K562 (cell line): ENCODE measurements around the gene WNT7A. TPM values are rescaled to one million over a fixed set of nuclear protein-coding genes. Genes with fewer than 3 reads are reported as not detected.

ENCODE experiments used
- ATAC-seq: fragments of 200-7000 bp; cut with Tn5 transposase; 3 replicates; pipeline ENCODE4 v1.9.1; 2020; ENCODE audit warnings: moderate library complexity
- BruUV-seq: library from RNA; stranded (reverse); fragments of 400-500 nt; replicated peaks from 2 replicates; lab custom pipeline; 2021; lab: Mats Ljungman, UMichigan
- CTCF ChIA-PET: fragments of 300-600 bp; formaldehyde crosslinking; extraction: SDS; loops from one replicate; lab custom pipeline; 2021; ENCODE audit warnings: low intra/inter-chr PET ratio; lab: Yijun Ruan, JAX
- POLR2A ChIA-PET: fragments of 300-600, 350-650 bp; sonication (Branson Sonifier 250); formaldehyde crosslinking; extraction: SDS; loops from one replicate; lab custom pipeline; 2021; ENCODE audit warnings: antibody characterized with exemption, inconsistent platforms; lab: Yijun Ruan, JAX
- DNase-seq, 4 experiments: peaks; one replicate each; pipeline versions ENCODE4 v3.0.0 to v3.0.0-alpha.2; 2011 to 2018; ENCODE audit warnings: low spot score in 3 of 4, mixed read lengths in 3 of 4; ENCODE audit errors: extremely low read depth in 1 of 4
- FAIRE-seq: peaks from 2 replicates; lab custom pipeline; 2011; peaks lifted over from hg19 to GRCh38; lab: Jason Lieb, UNC
- H2AFZ ChIP-seq: 2 replicates; pipeline ENCODE4 v1.6.0; 2011; ENCODE audit warnings: low read depth, low read length, control low read depth, inconsistent platforms
- H3K27ac ChIP-seq: fragments of 200-600 bp; 3 replicates; pipeline ENCODE4 v1.8.0; 2011; ENCODE audit warnings: low read depth, mild to moderate bottlenecking, control low read depth, inconsistent platforms, low read length, moderate library complexity, mixed read lengths; ENCODE audit errors: extremely low read depth
- H3K27me3 ChIP-seq, 2 experiments: fragments of 300-600 bp in 1 of 2; 2 replicates in 1 of 2; 3 replicates in 1 of 2; pipeline versions ENCODE4 v1.6.0 to v1.8.0; 2011; ENCODE audit warnings: inconsistent platforms in 2 of 2, low read length in 2 of 2, mild to moderate bottlenecking in 1 of 2, mixed read lengths in 1 of 2, moderate library complexity in 1 of 2; ENCODE audit not compliant: control insufficient read depth in 2 of 2, insufficient read depth in 2 of 2
- H3K36me3 ChIP-seq: fragments of 300-600 bp; 3 replicates; pipeline ENCODE4 v1.8.0; 2011; ENCODE audit warnings: mild to moderate bottlenecking, low read length, inconsistent platforms; ENCODE audit not compliant: control insufficient read depth, insufficient read depth
- H3K4me1 ChIP-seq, 2 experiments: fragments of 200-600 bp in 1 of 2; replicated peaks in 1 of 2; 2 replicates in 1 of 2; 3 replicates in 1 of 2; pipeline versions ENCODE4 v1.5.1 to v1.8.0; 2011; ENCODE audit warnings: inconsistent platforms in 2 of 2, low read length in 2 of 2, mild to moderate bottlenecking in 1 of 2, mixed read lengths in 1 of 2, moderate library complexity in 1 of 2; ENCODE audit not compliant: control insufficient read depth in 2 of 2, insufficient read depth in 2 of 2
- H3K4me2 ChIP-seq: 2 replicates; pipeline ENCODE4 v1.6.1; 2011; ENCODE audit warnings: low read length, control low read depth, inconsistent platforms, mixed read lengths; ENCODE audit not compliant: insufficient read depth
- H3K4me3 ChIP-seq: fragments of 200-600 bp; sonication (generic), shearing (Covaris generic); 2 replicates; pipeline ENCODE4 v1.5.1; 2016; ENCODE audit warnings: control low read depth, inconsistent platforms
- H3K79me2 ChIP-seq: fragments of 200-600 bp; 3 replicates; pipeline ENCODE4 v1.8.0; 2011; ENCODE audit warnings: low read length, inconsistent platforms; ENCODE audit not compliant: control insufficient read depth, insufficient read depth
- H3K9ac ChIP-seq, 2 experiments: 2 replicates each; pipeline versions ENCODE4 v1.6.0 to v1.6.1; 2011; ENCODE audit warnings: low read depth in 2 of 2, low read length in 2 of 2, control low read depth in 1 of 2, inconsistent platforms in 1 of 2, mild to moderate bottlenecking in 1 of 2, mixed read lengths in 1 of 2; ENCODE audit not compliant: insufficient read depth in 1 of 2
- H3K9me1 ChIP-seq: one replicate; pipeline ENCODE4 v1.6.0; 2011; ENCODE audit warnings: inconsistent platforms, mild to moderate bottlenecking, low read length, moderate library complexity; ENCODE audit not compliant: control insufficient read depth, insufficient read depth
- H3K9me3 ChIP-seq: replicated peaks from 2 replicates; pipeline ENCODE4 v1.5.1; 2011; ENCODE audit warnings: low read depth, low read length, inconsistent platforms; ENCODE audit not compliant: control insufficient read depth, insufficient read depth
- H4K20me1 ChIP-seq: replicated peaks from 2 replicates; pipeline ENCODE4 v1.6.1; 2011; ENCODE audit warnings: low read length, inconsistent platforms, mixed read lengths; ENCODE audit not compliant: control insufficient read depth, insufficient read depth
- ADNP ChIP-seq: fragments of 200-800 bp; sonication (Bioruptor generic); IDR thresholded peaks from 2 replicates; pipeline ENCODE4 v1.6.1; 2016; ENCODE audit warnings: missing genetic modification characterization, missing compliant biosample characterization
- CBX5 ChIP-seq: IDR thresholded peaks from 2 replicates; pipeline ENCODE4 v1.6.1; 2014; ENCODE audit warnings: low read depth, borderline replicate concordance
- ELF1 ChIP-seq: fragments of 200-800 bp; sonication (Bioruptor generic); IDR thresholded peaks from 2 replicates; pipeline ENCODE4 v1.6.1; 2016; ENCODE audit warnings: missing genetic modification characterization, missing compliant biosample characterization
- ESRRB ChIP-seq: fragments of 250-450 bp; sonication (Bioruptor Pico); IDR thresholded peaks from 2 replicates; pipeline ENCODE4 v1.5.0; 2020; ENCODE audit warnings: mild to moderate bottlenecking, moderate library complexity, borderline replicate concordance
- HMG20B ChIP-seq: fragments of 250-450 bp; sonication (Bioruptor Pico); IDR thresholded peaks from 2 replicates; pipeline ENCODE4 v1.5.0; 2021; ENCODE audit warnings: mild to moderate bottlenecking
- KDM1A ChIP-seq, 2 experiments: fragments of 450-650 bp; IDR thresholded peaks; 2 replicates each; pipeline ENCODE4 v1.6.1; 2016; ENCODE audit warnings: mild to moderate bottlenecking in 2 of 2
- MED1 ChIP-seq: sonication (generic); formaldehyde crosslinking; IDR thresholded peaks from 2 replicates; pipeline ENCODE4 v1.8.1; 2023; ENCODE audit warnings: missing genetic modification reagents, borderline replicate concordance
- MTA3 ChIP-seq: fragments of 450-650 bp; formaldehyde crosslinking; IDR thresholded peaks from 2 replicates; pipeline ENCODE4 v1.6.1; 2017; ENCODE audit warnings: mild to moderate bottlenecking, borderline replicate concordance
- POLR2G ChIP-seq: fragments of 200-400 bp; formaldehyde crosslinking; IDR thresholded peaks from 2 replicates; pipeline ENCODE4 v1.6.1; 2017; ENCODE audit warnings: low read depth, mild to moderate bottlenecking, antibody characterized with exemption, low read length, moderate library complexity
- RBM15 ChIP-seq: fragments of 200-400 bp; formaldehyde crosslinking; IDR thresholded peaks from 2 replicates; pipeline ENCODE4 v1.6.1; 2018; ENCODE audit warnings: mild to moderate bottlenecking, low read length, moderate library complexity; ENCODE audit not compliant: insufficient read depth
- SMARCC2 ChIP-seq: fragments of 450-650 bp; IDR thresholded peaks from 2 replicates; pipeline ENCODE4 v1.6.1; 2017; ENCODE audit warnings: antibody characterized with exemption, moderate library complexity, mild to moderate bottlenecking, low read depth
- TARDBP ChIP-seq: fragments of 450-650 bp; IDR thresholded peaks from 2 replicates; pipeline ENCODE4 v1.6.1; 2016
- TBP ChIP-seq: optimal IDR thresholded peaks from 2 replicates; pipeline ENCODE3; 2011; ENCODE audit warnings: low read depth, low read length, improper control_type of control experiment
- TGIF2 ChIP-seq: sonication (generic); formaldehyde crosslinking; IDR thresholded peaks from 2 replicates; pipeline ENCODE4 v1.8.1; 2022; ENCODE audit warnings: mild to moderate bottlenecking, missing genetic modification reagents, moderate library complexity
- ZFP1 ChIP-seq: fragments of 450-650 bp; formaldehyde crosslinking; IDR thresholded peaks from 2 replicates; pipeline ENCODE4 v1.4.0; 2020; ENCODE audit warnings: mild to moderate bottlenecking, mixed read lengths
- ZNF253 ChIP-seq: fragments of 250-450 bp; sonication (Bioruptor Pico); conservative IDR thresholded peaks from 2 replicates; pipeline ENCODE4 v1.6.1; 2021; ENCODE audit warnings: mild to moderate bottlenecking
- ZNF766 ChIP-seq: fragments of 200-800 bp; sonication (Bioruptor generic); conservative IDR thresholded peaks from 2 replicates; pipeline ENCODE4 v1.6.1; 2016; ENCODE audit warnings: missing genetic modification characterization, missing compliant biosample characterization
- ZSCAN32 ChIP-seq: fragments of 450-650 bp; formaldehyde crosslinking; IDR thresholded peaks from 2 replicates; pipeline ENCODE4 v1.4.0; 2020; ENCODE audit warnings: mild to moderate bottlenecking, moderate library complexity
- WGBS: fragments of 100-300 bp; shearing (Covaris generic); methylation state at CpG from one replicate; pipeline ENCODE4 v1.1.6; 2016; ENCODE audit warnings: low coverage, mixed read lengths; ENCODE audit not compliant: insufficient coverage; ENCODE audit errors: missing lambda C conversion rate; 5-methylcytosine and 5-hydroxymethylcytosine counted together
- in situ Hi-C: fragments of 300-500 bp; cut with MboI; formaldehyde crosslinking; loops from 4 replicates; pipeline ENCODE4 v1.15.0; 2018; ENCODE audit warnings: inconsistent platforms, mixed read lengths
- intact Hi-C: fragments of 100-400 bp; cut with micrococcal nuclease; formaldehyde crosslinking; loops from 2 replicates; pipeline ENCODE4 v1.14.2; 2022
- polyA plus RNA-seq, 8 experiments: library from polyadenylated mRNA; depleted of rRNA in 4 of 8; stranded (reverse) in 5 of 8; unstranded in 3 of 8; fragments of >200 nt; fragmentation: Nextera tagmentation in 2 of 8; fragmentation: Illumina TruSeq in 1 of 8; extraction: Ambion mirVana in 2 of 8; extraction: Trizol in 1 of 8; gene quantifications; 2 replicates each; pipeline versions ENCODE4 v1.2.1 to v1.2.3, GENCODE V29; 2011 to 2014; ENCODE audit warnings: inconsistent platforms in 1 of 8, missing spikeins in 1 of 8
- total RNA-seq, 7 experiments: library from RNA; depleted of rRNA in 6 of 7; stranded (reverse); fragments of >200 nt in 6 of 7; fragmentation: Illumina TruSeq in 2 of 7; extraction: Trizol in 2 of 7; gene quantifications; 2 replicates each; pipeline versions ENCODE4 v1.2.1 to v1.2.3, GENCODE V29; 2011 to 2021; ENCODE audit warnings: low replicate concordance in 1 of 7
- TF ChIP-seq, protein P1 (sequence below): sonication (generic); formaldehyde crosslinking; IDR thresholded peaks from 2 replicates; pipeline ENCODE4 v1.8.1; 2023; ENCODE audit warnings: missing genetic modification reagents, mild to moderate bottlenecking, borderline replicate concordance

The WNT7A gene
- total and polyA plus RNA-seq, 9 of the 15 experiments (the other 6 are each of a cell fraction or from before 2014, with no cell fraction given) = 0.03 TPM; not detected in 8

- Histone ChIP-seq H3K79me2 (no peaks in the 10 kb centered on the region), H3K4me1 (no peaks in the 10 kb centered on the region), H3K9me3 (0 out of 2 replicates have a peak, but pooled peaks cover 2% of the 10 kb centered on the region), H3K4me2 (no peak overlapping the region), H3K4me3 (no peak overlapping the region), H3K9me1 (no peaks in the 10 kb centered on the region), H3K9ac (no peak overlapping the region), H3K27ac (no peak overlapping the region), H4K20me1 (no peaks in the 10 kb centered on the region; the same call in 1 of the 2 replicates), H3K36me3 (no peaks in the 10 kb centered on the region), H3K27me3 (peaks cover 8 to 42% of the 10 kb centered on the region in 2 experiments; a peak in 4 of 5 replicates), H2AFZ (no peak overlapping the region)
- ChIA-PET CTCF (no interaction called here), POLR2A (interaction anchor here (0.7 kb wide), 1 partner anchor 83 kb away, joined by 5 read pairs; no protein-coding TSS in a partner anchor)
- 0% methylated on average over 4 of the region's 4 CpGs for WGBS
- intact Hi-C loops (loop anchor here (10.0 kb wide), 1 partner anchor 98 kb away; no protein-coding TSS in a partner anchor), in situ Hi-C loops (no loop called here)
- ATAC-seq = no peak
- FAIRE-seq = no peak
- no peak for DNase-seq
- no TSS peak for BruUV-seq
- TF ChIP-seq TARDBP (no peak), ZFP1 (CRISPR knock-in tag) (no peak), TBP (no peak), RBM15 (no peak), POLR2G (no peak), HMG20B (CRISPR knock-in tag) (no peak), MED1 (CRISPR knock-in tag) (no peak), KDM1A (IDR thresholded peaks at IDR 0.05) (no peak), ZSCAN32 (CRISPR knock-in tag) (no peak), ZNF253 (CRISPR knock-in tag) (no peak), MTA3 (no peak), SMARCC2 (no peak), ZNF766 (CRISPR knock-in tag) (no peak), TGIF2 (no peak), ESRRB (CRISPR knock-in tag) (no peak), CBX5 (no peak), ADNP (tag) (no peak), ELF1 (no peak)
- TF ChIP-seq, protein P1, sequence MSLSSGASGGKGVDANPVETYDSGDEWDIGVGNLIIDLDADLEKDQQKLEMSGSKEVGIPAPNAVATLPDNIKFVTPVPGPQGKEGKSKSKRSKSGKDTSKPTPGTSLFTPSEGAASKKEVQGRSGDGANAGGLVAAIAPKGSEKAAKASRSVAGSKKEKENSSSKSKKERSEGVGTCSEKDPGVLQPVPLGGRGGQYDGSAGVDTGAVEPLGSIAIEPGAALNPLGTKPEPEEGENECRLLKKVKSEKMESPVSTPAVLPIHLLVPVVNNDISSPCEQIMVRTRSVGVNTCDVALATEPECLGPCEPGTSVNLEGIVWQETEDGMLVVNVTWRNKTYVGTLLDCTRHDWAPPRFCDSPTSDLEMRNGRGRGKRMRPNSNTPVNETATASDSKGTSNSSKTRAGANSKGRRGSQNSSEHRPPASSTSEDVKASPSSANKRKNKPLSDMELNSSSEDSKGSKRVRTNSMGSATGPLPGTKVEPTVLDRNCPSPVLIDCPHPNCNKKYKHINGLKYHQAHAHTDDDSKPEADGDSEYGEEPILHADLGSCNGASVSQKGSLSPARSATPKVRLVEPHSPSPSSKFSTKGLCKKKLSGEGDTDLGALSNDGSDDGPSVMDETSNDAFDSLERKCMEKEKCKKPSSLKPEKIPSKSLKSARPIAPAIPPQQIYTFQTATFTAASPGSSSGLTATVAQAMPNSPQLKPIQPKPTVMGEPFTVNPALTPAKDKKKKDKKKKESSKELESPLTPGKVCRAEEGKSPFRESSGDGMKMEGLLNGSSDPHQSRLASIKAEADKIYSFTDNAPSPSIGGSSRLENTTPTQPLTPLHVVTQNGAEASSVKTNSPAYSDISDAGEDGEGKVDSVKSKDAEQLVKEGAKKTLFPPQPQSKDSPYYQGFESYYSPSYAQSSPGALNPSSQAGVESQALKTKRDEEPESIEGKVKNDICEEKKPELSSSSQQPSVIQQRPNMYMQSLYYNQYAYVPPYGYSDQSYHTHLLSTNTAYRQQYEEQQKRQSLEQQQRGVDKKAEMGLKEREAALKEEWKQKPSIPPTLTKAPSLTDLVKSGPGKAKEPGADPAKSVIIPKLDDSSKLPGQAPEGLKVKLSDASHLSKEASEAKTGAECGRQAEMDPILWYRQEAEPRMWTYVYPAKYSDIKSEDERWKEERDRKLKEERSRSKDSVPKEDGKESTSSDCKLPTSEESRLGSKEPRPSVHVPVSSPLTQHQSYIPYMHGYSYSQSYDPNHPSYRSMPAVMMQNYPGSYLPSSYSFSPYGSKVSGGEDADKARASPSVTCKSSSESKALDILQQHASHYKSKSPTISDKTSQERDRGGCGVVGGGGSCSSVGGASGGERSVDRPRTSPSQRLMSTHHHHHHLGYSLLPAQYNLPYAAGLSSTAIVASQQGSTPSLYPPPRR = no peak
These were observed 7.4 kb downstream of the WNT7A start for GRCh38 chr3:13872451-13872850.
